ENCODE measurements around the gene RAB44. TPM values are rescaled to one million over a fixed set of nuclear protein-coding genes. Genes with fewer than 3 reads are reported as not detected.
"Not testable (repeated sequence)": the region's sequence is repeated elsewhere in the genome, so short reads cannot be mapped to it uniquely, and the experiment has no call there.

RAB44 gene
- 0.12 TPM for polyA plus RNA-seq (ENCODE audit: insufficient read length)

GRCh38 chr6:36697481-36697903, at the start of gene RAB44:
Gene RAB44, plus strand, starts transcription at chr6:36697826. Its CDS starts 6,410 bp downstream, at chr6:36704236.
- DNase-seq = no peak

GRCh38 chr6:36649086-36649485, 48.5 kb upstream of the RAB44 start:
- DNase-seq = no peak

- DNase-seq = no peak
These were observed 47.7 kb upstream of the RAB44 start for GRCh38 chr6:36649701-36650484.

- no peak for DNase-seq
These were observed 46.7 kb upstream of the RAB44 start for GRCh38 chr6:36650848-36651478.

- no peak for DNase-seq
These were observed 45.8 kb upstream of the RAB44 start for GRCh38 chr6:36651659-36652379.

- not testable (repeated sequence) for DNase-seq
These were observed 43.2 kb upstream of the RAB44 start for GRCh38 chr6:36654469-36654868.

- DNase-seq = no peak
These were observed 42.4 kb upstream of the RAB44 start for GRCh38 chr6:36655085-36655724.

GRCh38 chr6:36656441-36656840, 41.2 kb upstream of the RAB44 start:
- DNase-seq = no peak

GRCh38 chr6:36657271-36657670, 40.4 kb upstream of the RAB44 start:
- no peak for DNase-seq

- no peak for DNase-seq
These were observed 39.6 kb upstream of the RAB44 start for GRCh38 chr6:36657942-36658544.

GRCh38 chr6:36659271-36659670, 38.4 kb upstream of the RAB44 start:
- DNase-seq = no peak

- DNase-seq = peak; percentile 57
These were observed 36.7 kb upstream of the RAB44 start for GRCh38 chr6:36660771-36661471.

GRCh38 chr6:36662380-36662779, 35.2 kb upstream of the RAB44 start:
- no peak for DNase-seq

- DNase-seq = no peak
These were observed 34.8 kb upstream of the RAB44 start for GRCh38 chr6:36662827-36663256.

GRCh38 chr6:36663504-36664446, 33.9 kb upstream of the RAB44 start:
- DNase-seq = no peak

GRCh38 chr6:36665180-36665579, 32.4 kb upstream of the RAB44 start:
- no peak for DNase-seq

GRCh38 chr6:36666287-36666686, 31.3 kb upstream of the RAB44 start:
- DNase-seq = no peak

GRCh38 chr6:36666826-36667591, 30.6 kb upstream of the RAB44 start:
- DNase-seq = no peak

- no peak for DNase-seq
These were observed 29.0 kb upstream of the RAB44 start for GRCh38 chr6:36668591-36668990.

GRCh38 chr6:36669002-36669401, 28.6 kb upstream of the RAB44 start:
- no peak for DNase-seq
